GM18867 (cell line): ENCODE measurements around the gene SLC17A7.
A peak's percentile ranks its signal among the peaks of the same experiment; 100 is the strongest.
"Not testable (repeated sequence)": the region's sequence is repeated elsewhere in the genome, so short reads cannot be mapped to it uniquely, and the experiment has no call there.

Experiments used
- ATAC-seq: cut with Tn5 transposase; IDR thresholded peaks from one replicate; pipeline ENCODE4 v1.9.1; 2021; ENCODE audit warnings: mild to moderate bottlenecking, moderate library complexity; ENCODE audit not compliant: unreplicated experiment

SLC17A7 gene

GRCh38 chr19:49445997-49446396, 4.7 kb upstream of the SLC17A7 start:
- ATAC-seq = no peak

GRCh38 chr19:49444100-49444700, 2.9 kb upstream of the SLC17A7 start:
- ATAC-seq = not testable (repeated sequence)

GRCh38 chr19:49443366-49444099, 2.2 kb upstream of the SLC17A7 start:
- peak; percentile 75 for ATAC-seq

- peak; percentile 20 for ATAC-seq
Measured at GRCh38 chr19:49442771-49443365, 1.5 kb upstream of the SLC17A7 start.

- ATAC-seq = no peak
Measured at GRCh38 chr19:49442354-49442753, 1.0 kb upstream of the SLC17A7 start.

- ATAC-seq = no peak
Measured at GRCh38 chr19:49441960-49442350, 628 bp upstream of the SLC17A7 start.

GRCh38 chr19:49440439-49441209, 703 bp downstream of the SLC17A7 start:
- no peak for ATAC-seq

GRCh38 chr19:49439836-49440235, 1.5 kb downstream of the SLC17A7 start:
- no peak for ATAC-seq

- no peak for ATAC-seq
Measured at GRCh38 chr19:49438261-49438660, 3.1 kb downstream of the SLC17A7 start.

GRCh38 chr19:49437231-49437630, 4.1 kb downstream of the SLC17A7 start:
- no peak for ATAC-seq

- ATAC-seq = no peak
Measured at GRCh38 chr19:49436381-49437017, 4.8 kb downstream of the SLC17A7 start.

GRCh38 chr19:49435670-49436069, 5.7 kb downstream of the SLC17A7 start:
- ATAC-seq = no peak

GRCh38 chr19:49434907-49435583, 6.3 kb downstream of the SLC17A7 start:
- no peak for ATAC-seq

- no peak for ATAC-seq
Measured at GRCh38 chr19:49433240-49433901, 8.0 kb downstream of the SLC17A7 start.

GRCh38 chr19:49432141-49433073, 8.9 kb downstream of the SLC17A7 start:
- ATAC-seq = no peak

GRCh38 chr19:49431330-49431749, 10.0 kb downstream of the SLC17A7 start:
- no peak for ATAC-seq

- ATAC-seq = no peak
Measured at GRCh38 chr19:49430678-49431329, 10.5 kb downstream of the SLC17A7 start.

- no peak for ATAC-seq
Measured at GRCh38 chr19:49430172-49430677, 11.1 kb downstream of the SLC17A7 start.
